Astrocyte of the spinal cord (primary cell): ENCODE data around the gene CEBPA.

Source experiments
- DNase-seq: peaks from one replicate; pipeline ENCODE4 v3.0.0; 2011; ENCODE audit warnings: low read depth, low spot score
- H3K4me3 ChIP-seq: 2 replicates; pipeline ENCODE4 v1.5.1; 2011; ENCODE audit warnings: low read depth, mild to moderate bottlenecking, low read length, moderate library complexity
- CTCF ChIP-seq: IDR thresholded peaks from 2 replicates; pipeline ENCODE4 v1.5.1; 2012; ENCODE audit warnings: low read depth, mild to moderate bottlenecking, low read length, inconsistent platforms
- in situ Hi-C: cut with HindIII; loops from 2 replicates; pipeline ENCODE4 v1.10.0; 2017; ENCODE audit warnings: low sequenced_read_pairs

Gene CEBPA

DNA sequence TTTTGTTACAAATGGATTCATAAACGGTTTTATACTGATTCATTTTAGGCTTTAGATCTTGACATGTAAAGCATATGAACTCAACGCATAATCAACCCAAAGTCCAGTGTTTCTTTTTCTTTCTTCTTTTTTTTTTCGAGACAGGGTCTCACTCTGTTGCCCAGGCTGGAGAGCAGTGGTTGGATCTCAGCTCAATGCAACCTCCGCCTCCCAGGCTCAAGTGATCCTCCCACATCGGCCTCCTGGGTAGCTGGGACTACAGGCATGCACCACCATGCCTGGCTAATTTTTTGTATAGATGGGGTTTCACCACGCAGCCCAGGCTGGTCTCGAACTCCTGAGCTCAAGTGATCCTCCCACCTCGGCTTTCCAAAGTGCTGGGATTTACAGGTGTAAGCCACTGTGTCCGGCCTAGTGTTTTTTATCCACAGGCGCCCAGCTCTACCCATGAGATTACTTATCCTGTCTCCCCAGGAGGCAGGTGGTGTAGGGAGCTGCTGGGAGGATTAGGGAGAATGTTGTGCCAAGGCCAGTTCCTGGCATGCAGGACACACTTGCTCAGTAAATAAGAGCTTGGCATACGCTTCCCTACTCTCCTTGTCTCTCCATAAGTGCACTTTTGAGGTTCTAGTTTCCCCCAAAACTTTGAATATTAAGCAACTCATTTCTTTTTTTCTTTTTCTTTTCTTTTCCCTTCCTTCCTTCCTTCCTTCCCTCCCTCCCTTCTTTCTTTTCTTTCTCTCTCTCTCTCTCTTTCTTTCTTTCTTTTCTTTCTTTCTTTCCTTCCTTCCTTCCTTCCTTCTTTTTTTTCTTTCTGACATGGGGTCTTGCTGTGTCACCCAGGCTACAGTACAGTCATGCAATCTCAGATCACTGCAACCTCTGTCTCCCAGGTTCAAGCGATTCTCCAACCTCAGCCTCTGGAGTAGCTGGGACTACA lies 4.8 kb upstream of the CEBPA start:
- in situ Hi-C loops = no loop called here
- TF ChIP-seq CTCF = no peak
- H3K4me3 ChIP-seq = no peak overlapping the region
- no peak for DNase-seq

DNA sequence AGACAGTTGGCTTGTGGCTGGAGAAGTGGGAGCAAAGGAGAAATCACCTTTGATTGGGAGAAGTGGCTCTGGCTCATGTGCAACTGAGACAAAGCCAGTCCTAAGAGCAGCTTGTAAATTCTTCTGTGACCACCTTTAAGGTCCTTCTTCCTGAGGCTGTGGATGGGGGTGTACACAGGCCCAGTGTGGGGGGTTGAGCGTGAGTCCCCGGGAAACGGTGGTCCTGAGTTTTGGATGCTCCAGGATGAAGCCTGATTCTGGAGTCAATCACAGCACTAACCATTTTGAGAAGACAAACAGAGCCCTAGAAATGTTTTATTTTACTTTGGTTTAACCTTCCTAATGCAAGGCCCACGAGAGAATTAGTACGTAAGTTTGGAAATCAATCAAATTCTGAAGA lies 3.9 kb upstream of the CEBPA start:
- no peak overlapping the region for H3K4me3 ChIP-seq
- no peak for DNase-seq
- in situ Hi-C loops = no loop called here
- no peak for TF ChIP-seq CTCF

DNA sequence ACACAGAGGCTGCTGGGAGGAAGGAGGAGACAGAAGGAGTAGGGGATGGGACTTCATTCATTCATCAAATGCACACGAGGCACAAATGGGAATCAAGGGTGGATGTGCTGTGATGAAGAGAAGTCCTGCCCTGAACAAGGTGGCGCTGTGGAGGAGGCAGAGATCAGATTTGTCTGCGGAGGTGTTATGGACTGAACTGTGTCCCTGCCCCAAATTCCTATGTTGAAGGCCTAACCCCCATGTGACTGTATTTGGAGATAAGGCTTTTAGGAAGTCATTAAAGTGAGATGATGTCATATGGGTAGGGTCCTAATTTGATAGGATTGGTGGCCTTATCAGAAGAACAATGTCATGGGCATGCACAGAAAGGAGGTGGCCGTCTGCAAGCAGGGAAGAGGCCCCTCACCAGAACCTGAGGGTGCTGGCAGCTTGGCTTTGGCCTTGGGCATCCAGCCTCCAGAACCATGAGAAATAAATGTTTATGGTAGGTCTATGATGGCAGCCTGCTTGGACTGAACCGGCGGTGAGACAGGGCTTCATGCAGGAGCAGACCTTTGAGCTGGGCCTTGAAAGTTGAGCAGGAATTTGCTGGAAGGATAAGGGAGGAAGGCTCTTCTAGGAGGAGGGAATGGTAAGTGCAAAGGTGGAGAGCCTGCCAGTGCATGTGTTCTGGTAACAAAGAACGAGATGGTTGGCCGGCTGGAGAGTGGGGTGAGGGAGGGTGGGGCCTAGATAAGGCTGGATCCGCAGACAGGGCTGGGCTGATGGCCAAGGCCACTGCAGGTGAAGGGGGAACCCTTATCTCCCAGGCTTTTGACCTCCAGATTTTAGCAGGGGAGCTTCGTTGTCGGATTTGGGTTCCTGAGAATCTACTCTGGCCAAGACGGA lies 2.7 kb upstream of the CEBPA start:
- TF ChIP-seq CTCF = no peak
- in situ Hi-C loops = no loop called here
- H3K4me3 ChIP-seq = no peak overlapping the region
- DNase-seq = no peak

DNA sequence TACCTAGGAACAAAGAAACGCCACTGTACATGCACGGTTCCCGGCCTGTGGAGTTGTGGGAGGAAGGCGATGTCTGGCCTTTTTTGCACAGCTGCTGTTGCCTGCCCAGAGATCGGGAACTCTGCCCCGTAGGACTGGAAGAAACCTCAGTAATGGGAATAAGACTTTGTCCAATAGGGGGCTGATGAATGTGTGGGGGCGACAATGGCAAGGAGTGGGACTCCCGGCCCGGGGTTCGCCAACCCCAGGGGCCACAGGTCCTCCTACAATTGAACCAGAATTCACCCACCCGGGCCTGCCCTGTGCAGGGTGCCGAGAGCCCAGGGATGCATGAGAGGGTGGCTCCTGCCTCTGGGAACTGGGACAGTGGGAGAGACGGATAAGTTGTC lies 2.0 kb upstream of the CEBPA start:
- no peak overlapping the region for H3K4me3 ChIP-seq
- no peak for TF ChIP-seq CTCF
- DNase-seq = no peak
- in situ Hi-C loops = no loop called here

GRCh38 chr19:33303791-33304345 lies 1.5 kb upstream of the CEBPA start:
- TF ChIP-seq CTCF = no peak
- DNase-seq = no peak
- no peak overlapping the region for H3K4me3 ChIP-seq
- in situ Hi-C loops = no loop called here

DNA sequence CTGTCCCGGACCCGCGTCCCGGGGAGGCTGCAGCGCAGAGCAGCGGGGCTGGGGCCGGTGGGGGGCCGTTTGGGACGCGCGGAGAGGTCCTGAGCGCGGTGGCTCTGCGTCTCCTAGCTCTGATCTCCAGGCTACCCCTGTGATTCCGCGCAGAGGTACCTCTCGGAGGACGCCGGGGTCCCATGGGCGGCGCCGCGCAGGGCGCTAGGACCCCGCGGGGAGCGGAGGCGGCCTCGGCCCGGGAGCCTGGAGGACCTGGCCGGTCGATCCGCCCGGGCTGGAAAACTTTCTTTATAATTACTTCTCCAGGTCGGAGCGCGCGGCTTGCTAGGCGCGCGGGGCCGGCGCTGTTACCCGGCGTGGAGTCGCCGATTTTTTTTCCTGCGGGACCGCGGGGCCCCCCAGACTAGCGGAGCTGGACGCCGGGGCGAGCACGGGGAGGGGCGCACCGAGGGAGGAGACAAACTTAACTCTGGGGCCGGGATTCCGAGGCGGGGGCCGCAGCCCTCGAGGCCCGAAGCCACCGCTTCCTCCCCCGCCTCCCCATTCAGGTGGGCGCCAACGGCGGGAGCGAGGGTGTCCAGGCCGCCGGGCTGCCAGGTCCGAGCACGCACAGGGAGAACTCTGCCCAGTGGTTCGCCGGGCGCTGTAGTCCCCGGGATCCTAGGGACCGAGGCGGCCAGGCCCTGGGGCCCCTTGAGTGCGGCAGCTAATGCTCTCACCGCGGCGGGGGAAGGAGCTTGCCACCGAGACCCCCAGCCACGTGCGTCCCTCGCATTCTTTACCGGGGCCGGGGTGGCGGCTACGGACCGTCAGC lies 848 bp upstream of the CEBPA start:
- H3K4me3 ChIP-seq = peak overlapping the region; percentile 45
- no peak for TF ChIP-seq CTCF
- DNase-seq = peak; percentile 34
- in situ Hi-C loops = no loop called here
